Stimulated activated CD4-positive, alpha-beta T cell treated with anti-CD3 and anti-CD28 coated beads, Interleukin-15, amount 100 ng/mL, for 48 hours (primary cell): ENCODE data around the gene SNN.

ENCODE experiments used
- DNase-seq, 2 donors: peaks; one replicate each; pipeline ENCODE4 v3.0.0-alpha.2; 2020; ENCODE audit warnings: low read depth in 2 of 2

SNN gene

GRCh38 chr16:11667824-11668622 lies at the start of gene SNN:
SNN (plus strand) TSS chr16:11668455; CDS start chr16:11676060, 7,605 bp downstream.
- peak; percentile 72 to 83 for DNase-seq

- DNase-seq: no peak
Observed at GRCh38 chr16:11619327-11619851, 48.9 kb upstream of the SNN start.

- no peak for DNase-seq
Observed at GRCh38 chr16:11620243-11621003, 47.8 kb upstream of the SNN start.

- no peak for DNase-seq
Observed at GRCh38 chr16:11621539-11621919, 46.7 kb upstream of the SNN start.

GRCh38 chr16:11621920-11622651 lies 46.2 kb upstream of the SNN start:
- no peak for DNase-seq

- no peak for DNase-seq
Observed at GRCh38 chr16:11624205-11624604, 44.0 kb upstream of the SNN start.

- no peak for DNase-seq
Observed at GRCh38 chr16:11624636-11625607, 43.3 kb upstream of the SNN start.

GRCh38 chr16:11625769-11626168 lies 42.5 kb upstream of the SNN start:
- DNase-seq: no peak

- no peak for DNase-seq
Observed at GRCh38 chr16:11626657-11627291, 41.5 kb upstream of the SNN start.

- DNase-seq: no peak
Observed at GRCh38 chr16:11627292-11627663, 41.0 kb upstream of the SNN start.

- no peak for DNase-seq
Observed at GRCh38 chr16:11627822-11628457, 40.3 kb upstream of the SNN start.

GRCh38 chr16:11629071-11630030 lies 38.9 kb upstream of the SNN start:
- DNase-seq: no peak

- DNase-seq: no peak
Observed at GRCh38 chr16:11630046-11630767, 38.0 kb upstream of the SNN start.

- no peak for DNase-seq
Observed at GRCh38 chr16:11630768-11631056, 37.5 kb upstream of the SNN start.

GRCh38 chr16:11631214-11631613 lies 37.0 kb upstream of the SNN start:
- no peak for DNase-seq

- DNase-seq: no peak
Observed at GRCh38 chr16:11632455-11632939, 35.8 kb upstream of the SNN start.

- DNase-seq: no peak
Observed at GRCh38 chr16:11633113-11633512, 35.1 kb upstream of the SNN start.

- DNase-seq: no peak
Observed at GRCh38 chr16:11634312-11634711, 33.9 kb upstream of the SNN start.
